ENCODE data around the gene MALT1. TPM values are rescaled to one million over a fixed set of nuclear protein-coding genes. Genes with fewer than 3 reads are reported as not detected.

MALT1 gene
- total RNA-seq, 1 donor from 2014 or later = 29.7 TPM

DNA sequence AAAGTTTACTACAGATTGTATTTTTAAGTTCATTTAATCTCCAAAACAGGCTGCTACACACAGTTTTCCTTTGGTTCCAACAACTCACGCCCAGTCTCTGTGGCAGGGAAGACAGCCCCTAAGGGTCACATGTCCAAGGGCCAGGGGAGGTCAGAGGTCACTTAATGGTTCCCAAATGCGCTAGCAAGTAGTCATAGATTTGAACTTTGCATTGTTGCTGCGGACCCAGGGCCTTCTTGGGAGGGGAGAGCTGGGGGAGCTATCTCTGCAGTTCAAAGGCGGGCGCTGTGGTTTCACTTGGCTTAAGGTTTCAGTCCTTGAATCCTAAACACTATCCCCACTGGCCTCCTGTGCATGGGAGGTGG lies 118.6 kb downstream of the MALT1 start:
- no peak for DNase-seq (ENCODE audit: extremely low spot score, unreplicated experiment)
- Mint-ChIP-seq H3K9me3 (no peaks in the 10 kb centered on the region), H3K4me1 (ENCODE audit: unreplicated experiment) (peaks cover 32% of the 10 kb centered on the region), H3K4me3 (no peak overlapping the region), H3K36me3 (no peaks in the 10 kb centered on the region), H3K27me3 (no peaks in the 10 kb centered on the region), H3K27ac (peak overlapping the region; percentile 78)
- TF ChIP-seq CTCF (conservative IDR thresholded peaks at IDR 0.05) = no peak

DNA sequence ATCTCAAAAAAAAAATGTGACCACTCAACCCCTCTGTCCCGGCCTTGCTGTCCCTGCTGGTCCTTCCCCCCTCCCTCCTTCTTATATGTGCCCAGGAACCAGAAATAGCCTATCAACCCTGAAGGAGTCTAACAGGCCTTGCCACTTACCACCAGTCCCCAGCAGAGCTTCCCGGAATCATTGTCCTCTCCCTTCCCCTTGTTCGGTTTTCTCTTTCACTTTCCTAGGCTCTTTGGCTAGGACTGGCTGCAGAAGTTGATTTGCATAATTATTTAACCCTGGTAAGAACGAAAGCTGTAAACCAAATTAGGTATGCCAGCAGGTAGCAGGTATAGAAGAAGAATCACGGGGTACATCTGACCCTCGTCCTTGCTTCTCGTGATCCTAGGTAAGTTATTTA lies 120.8 kb downstream of the MALT1 start:
- H3K27ac Mint-ChIP-seq = no peak overlapping the region
- no peak overlapping the region for H3K4me3 Mint-ChIP-seq
- DNase-seq (ENCODE audit: extremely low spot score, unreplicated experiment) = no peak
- no peaks in the 10 kb centered on the region for H3K27me3 Mint-ChIP-seq
- peaks cover 25% of the 10 kb centered on the region for H3K4me1 Mint-ChIP-seq (ENCODE audit: unreplicated experiment)
- TF ChIP-seq CTCF (conservative IDR thresholded peaks at IDR 0.05) = no peak
- H3K36me3 Mint-ChIP-seq = no peaks in the 10 kb centered on the region
- H3K9me3 Mint-ChIP-seq = no peaks in the 10 kb centered on the region

DNA sequence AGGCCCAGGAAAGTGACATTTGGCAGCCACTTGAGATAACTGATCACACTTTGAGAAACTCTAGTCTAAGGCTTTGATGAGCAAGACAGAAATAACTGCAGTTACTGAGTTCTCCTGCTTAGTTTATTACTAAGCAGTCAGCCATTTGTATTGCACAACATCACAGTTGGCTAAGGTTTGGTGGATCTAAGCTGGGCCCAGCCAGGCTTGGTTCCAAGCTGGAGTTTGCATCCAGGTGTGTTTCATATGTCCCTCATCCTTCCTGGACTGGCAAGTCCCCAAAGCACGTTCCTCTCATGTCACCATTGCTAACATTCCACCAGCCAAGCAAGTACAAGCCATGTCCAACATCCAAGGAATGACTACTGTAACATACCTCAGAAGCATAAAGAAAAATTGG lies 122.1 kb downstream of the MALT1 start:
- no peak for DNase-seq (ENCODE audit: extremely low spot score, unreplicated experiment)
- no peak overlapping the region for H3K27ac Mint-ChIP-seq
- H3K9me3 Mint-ChIP-seq = no peaks in the 10 kb centered on the region
- H3K4me1 Mint-ChIP-seq (ENCODE audit: unreplicated experiment) = peaks cover 19% of the 10 kb centered on the region
- H3K27me3 Mint-ChIP-seq = no peaks in the 10 kb centered on the region
- no peaks in the 10 kb centered on the region for H3K36me3 Mint-ChIP-seq
- H3K4me3 Mint-ChIP-seq = no peak overlapping the region
- TF ChIP-seq CTCF (conservative IDR thresholded peaks at IDR 0.05) = no peak

DNA sequence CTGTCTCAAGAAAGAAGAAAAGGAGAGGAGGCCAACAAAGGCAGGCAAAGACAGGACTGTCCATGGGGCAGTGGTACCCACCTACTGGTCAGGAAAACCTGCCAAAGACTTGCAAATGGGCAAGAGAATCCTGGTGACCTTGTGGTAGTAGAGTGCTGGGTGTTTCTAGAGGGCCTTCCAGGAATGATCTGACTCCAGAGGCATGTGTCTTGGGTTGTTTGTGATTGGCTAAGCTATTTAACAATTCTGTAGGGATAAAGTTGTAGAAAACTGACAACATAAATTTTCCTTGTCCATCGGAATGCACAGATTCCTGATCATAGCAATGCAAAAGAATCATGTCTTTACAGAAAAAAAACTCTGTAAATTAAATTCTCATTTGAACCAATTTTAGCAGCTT lies 125.0 kb downstream of the MALT1 start:
- Mint-ChIP-seq H3K4me1 (ENCODE audit: unreplicated experiment) (peaks cover 5% of the 10 kb centered on the region), H3K27me3 (no peaks in the 10 kb centered on the region), H3K9me3 (no peaks in the 10 kb centered on the region), H3K27ac (no peak overlapping the region), H3K36me3 (no peaks in the 10 kb centered on the region), H3K4me3 (no peak overlapping the region)
- DNase-seq (ENCODE audit: extremely low spot score, unreplicated experiment) = no peak
- no peak for TF ChIP-seq CTCF (conservative IDR thresholded peaks at IDR 0.05)

GRCh38 chr18:58800582-58800981 lies 129.3 kb downstream of the MALT1 start:
- Mint-ChIP-seq H3K36me3 (no peaks in the 10 kb centered on the region), H3K4me1 (ENCODE audit: unreplicated experiment) (peaks cover 13% of the 10 kb centered on the region), H3K27me3 (no peaks in the 10 kb centered on the region), H3K9me3 (peaks cover 4% of the 10 kb centered on the region), H3K27ac (peak overlapping the region; percentile 41), H3K4me3 (no peak overlapping the region)
- DNase-seq (ENCODE audit: extremely low spot score, unreplicated experiment) = no peak
- TF ChIP-seq CTCF (conservative IDR thresholded peaks at IDR 0.05) = no peak

DNA sequence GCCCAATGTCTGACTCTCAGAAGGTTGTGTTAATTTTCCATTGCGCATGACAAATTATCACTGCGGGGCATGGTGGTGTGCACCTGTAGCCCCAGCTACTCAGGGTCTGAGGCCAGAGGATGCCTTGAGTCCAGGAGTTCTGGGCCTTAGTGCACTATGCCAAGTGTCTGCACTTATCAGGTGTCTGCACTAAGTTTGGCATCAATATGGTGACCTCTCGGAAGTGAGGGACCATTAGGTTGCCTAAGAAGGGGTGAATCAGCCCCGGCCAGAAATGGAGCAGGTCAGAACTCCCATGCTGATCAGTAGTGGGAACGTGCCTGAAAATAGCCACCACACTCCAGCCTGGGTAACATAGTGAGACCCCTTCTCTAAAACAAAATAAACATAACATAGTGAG lies 131.7 kb downstream of the MALT1 start:
- Mint-ChIP-seq H3K4me3 (no peak overlapping the region), H3K9me3 (peaks cover 4% of the 10 kb centered on the region), H3K27me3 (no peaks in the 10 kb centered on the region), H3K4me1 (ENCODE audit: unreplicated experiment) (peaks cover 26% of the 10 kb centered on the region), H3K27ac (no peak overlapping the region), H3K36me3 (no peaks in the 10 kb centered on the region)
- TF ChIP-seq CTCF (conservative IDR thresholded peaks at IDR 0.05) = no peak
- DNase-seq (ENCODE audit: extremely low spot score, unreplicated experiment) = no peak

Measured in type B pancreatic cell (in vitro differentiated cells).